ENCODE measurements around the gene RAMP1.
"Not testable (repeated sequence)": the region's sequence is repeated elsewhere in the genome, so short reads cannot be mapped to it uniquely, and the experiment has no call there.

The RAMP1 gene

DNA sequence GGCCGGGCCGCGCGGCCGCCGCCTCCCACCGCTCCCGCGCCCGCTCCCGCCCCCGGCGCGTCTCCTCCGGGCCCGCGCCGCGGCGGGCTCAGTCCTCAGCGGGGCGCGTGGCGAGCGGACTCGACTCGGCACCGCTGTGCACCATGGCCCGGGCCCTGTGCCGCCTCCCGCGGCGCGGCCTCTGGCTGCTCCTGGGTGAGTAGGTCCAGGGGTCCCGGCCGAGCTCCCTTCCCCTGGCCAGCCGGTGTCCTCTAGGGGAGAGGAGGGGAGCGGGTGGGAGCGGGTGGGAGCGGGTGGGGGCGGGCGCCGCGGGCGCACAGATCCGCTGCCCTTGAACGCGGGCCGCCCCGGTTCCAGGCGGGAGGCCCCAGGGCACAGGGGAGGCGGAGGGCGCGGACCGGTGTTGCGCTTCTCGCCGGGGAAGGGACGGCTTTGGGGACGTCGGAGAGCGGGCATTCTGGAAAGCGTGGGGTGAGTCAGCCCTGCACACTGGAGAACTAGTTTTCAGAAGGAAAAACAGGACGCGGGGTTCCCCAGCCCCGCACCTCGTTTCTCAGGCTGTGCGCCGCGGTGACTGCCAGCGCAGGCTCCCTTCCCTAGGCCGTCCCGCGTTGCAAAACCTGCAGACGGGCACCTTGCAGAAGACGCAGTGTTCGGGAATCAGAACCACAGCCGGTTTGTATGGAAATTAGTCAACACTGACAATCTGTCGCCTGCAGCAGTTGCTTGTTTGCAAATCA, at the start of gene RAMP1:
TSS of gene RAMP1 (plus strand) at position 91 of the 740 bp plus-strand sequence. CDS start at position 144, 53 bp downstream.
- in situ Hi-C loops (cut with HindIII; ENCODE audit: low sequenced_read_pairs): no loop called here

DNA sequence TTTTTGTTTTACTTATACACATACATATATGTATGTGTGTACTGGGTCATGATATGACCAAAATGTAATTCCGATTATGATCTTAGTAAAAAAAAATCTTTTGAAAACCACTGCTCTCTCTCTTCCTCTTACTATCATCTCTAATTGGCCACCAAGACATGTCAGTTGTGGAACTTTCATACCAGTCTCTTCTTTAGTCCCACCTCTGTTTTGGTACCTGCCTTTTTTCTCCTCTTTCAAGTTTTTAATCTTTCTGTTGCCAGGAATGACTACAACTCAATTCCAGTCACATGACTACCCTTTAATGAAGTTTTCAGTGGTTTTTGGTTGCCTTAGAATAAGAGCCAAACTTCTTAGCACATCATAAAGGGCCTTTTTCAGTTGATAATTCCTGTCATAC, 43.8 kb upstream of the RAMP1 start:
- in situ Hi-C loops (cut with HindIII; ENCODE audit: low sequenced_read_pairs): no loop called here

- in situ Hi-C loops (cut with HindIII; ENCODE audit: low sequenced_read_pairs): no loop called here
These were observed 42.9 kb upstream of the RAMP1 start for GRCh38 chr2:237816531-237816930.

DNA sequence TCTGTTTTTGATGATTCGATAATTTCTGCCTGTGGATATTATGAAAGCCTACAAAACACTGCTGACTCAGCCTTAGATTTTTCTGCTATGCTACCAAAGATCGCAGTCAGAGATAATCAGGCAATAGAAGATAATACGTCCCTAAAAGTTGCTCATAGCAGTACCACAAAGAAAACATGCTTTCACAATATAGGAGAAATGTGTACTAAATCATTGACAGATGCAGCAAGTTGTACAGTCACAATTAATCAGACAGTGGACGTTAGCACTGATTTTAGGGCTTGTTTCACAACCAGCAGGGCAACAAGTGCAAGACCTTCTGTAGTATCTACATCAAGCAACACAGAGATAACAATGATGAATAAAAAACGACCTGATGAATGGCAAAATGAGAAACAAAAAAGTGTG, 41.4 kb upstream of the RAMP1 start:
- in situ Hi-C loops (cut with HindIII; ENCODE audit: low sequenced_read_pairs): no loop called here

DNA sequence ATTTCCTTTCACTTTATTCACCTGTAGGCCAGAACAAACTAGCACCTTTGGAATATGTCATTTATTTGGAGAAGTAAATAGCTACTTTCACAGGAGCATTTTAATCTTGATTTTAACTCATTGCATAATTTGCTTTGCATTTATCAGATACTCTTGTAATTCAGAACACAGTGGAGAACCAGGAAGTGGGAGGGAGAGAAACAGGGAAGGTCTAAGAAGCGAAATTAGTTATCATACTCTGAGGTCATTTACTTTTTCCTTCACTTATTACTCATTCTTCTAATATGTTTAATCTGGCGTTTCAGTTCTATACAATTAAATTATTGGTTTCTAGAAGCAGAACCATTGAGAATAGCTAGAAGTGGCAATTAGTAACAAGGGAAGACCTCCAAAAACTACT, 40.2 kb upstream of the RAMP1 start:
- in situ Hi-C loops (cut with HindIII; ENCODE audit: low sequenced_read_pairs): no loop called here

GRCh38 chr2:237820421-237820820, 39.0 kb upstream of the RAMP1 start:
- in situ Hi-C loops (cut with HindIII; ENCODE audit: low sequenced_read_pairs): no loop called here

- in situ Hi-C loops (cut with HindIII; ENCODE audit: low sequenced_read_pairs): no loop called here
These were observed 35.9 kb upstream of the RAMP1 start for GRCh38 chr2:237823544-237823943.

DNA sequence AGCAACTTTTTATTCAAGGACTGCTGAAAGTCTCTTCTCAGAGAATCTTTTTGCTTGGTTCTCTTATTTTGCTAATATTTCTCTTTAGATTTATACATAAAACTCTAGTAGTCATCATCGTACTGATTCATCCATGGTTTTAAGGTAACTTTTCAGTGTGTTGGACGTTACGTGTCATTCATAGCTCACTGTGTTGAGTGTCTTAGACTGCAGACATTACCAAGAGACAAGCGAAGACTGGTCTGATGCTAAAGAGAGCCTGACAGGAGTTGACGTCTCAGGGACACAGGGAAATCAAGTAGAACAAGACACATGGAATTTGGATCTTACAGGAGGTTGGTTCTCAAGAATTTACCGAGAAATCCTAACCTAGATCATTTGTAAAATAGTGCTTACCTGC, 35.3 kb upstream of the RAMP1 start:
- in situ Hi-C loops (cut with HindIII; ENCODE audit: low sequenced_read_pairs): no loop called here

DNA sequence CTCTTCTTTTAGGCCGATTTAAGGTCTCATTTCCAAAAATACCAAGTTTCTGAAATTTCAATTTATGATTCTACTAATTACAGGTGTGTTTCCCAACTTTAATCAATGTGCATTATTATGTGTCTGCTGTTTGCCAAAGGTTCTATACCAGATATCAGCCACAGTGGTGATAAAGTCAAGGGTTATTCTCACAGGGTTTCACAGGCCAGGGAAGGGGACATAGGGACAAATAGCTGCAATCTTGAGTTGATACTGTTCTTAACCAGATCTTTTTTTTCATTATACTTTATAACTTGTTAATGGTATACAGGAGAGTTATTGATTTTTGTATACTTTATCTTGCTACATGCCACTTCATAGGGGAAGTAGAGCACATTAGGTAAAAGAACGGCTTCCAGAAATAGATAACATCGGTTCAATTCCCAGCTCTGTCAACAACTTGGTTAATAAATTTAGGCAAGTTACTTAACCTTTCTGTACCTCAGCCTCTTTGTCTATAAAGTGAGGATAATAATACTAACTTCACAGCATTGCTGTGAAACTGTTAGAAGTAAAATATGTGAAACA, 31.9 kb upstream of the RAMP1 start:
- in situ Hi-C loops (cut with HindIII; ENCODE audit: low sequenced_read_pairs): no loop called here

GRCh38 chr2:237830522-237830921, 28.9 kb upstream of the RAMP1 start:
- in situ Hi-C loops (cut with HindIII; ENCODE audit: low sequenced_read_pairs): no loop called here

DNA sequence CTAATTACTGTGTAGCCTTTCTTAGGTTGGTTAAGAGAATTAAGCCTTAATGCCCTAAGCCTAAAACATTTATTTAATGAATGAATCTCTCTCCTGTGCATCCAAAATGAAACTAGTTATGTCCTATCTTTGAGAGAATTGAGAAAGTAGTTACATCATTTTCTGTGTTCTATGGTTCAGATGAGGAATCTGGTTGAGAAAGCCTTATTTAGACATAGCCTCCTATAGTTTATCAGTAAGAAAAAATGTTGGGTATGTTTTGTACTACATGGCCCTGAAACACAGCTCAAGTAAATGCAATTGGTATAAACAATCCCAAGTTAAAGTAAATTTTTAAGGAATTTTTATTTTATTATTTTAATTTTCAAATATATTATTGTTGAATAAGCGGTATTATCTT, 25.9 kb upstream of the RAMP1 start:
- in situ Hi-C loops (cut with HindIII; ENCODE audit: low sequenced_read_pairs): no loop called here

DNA sequence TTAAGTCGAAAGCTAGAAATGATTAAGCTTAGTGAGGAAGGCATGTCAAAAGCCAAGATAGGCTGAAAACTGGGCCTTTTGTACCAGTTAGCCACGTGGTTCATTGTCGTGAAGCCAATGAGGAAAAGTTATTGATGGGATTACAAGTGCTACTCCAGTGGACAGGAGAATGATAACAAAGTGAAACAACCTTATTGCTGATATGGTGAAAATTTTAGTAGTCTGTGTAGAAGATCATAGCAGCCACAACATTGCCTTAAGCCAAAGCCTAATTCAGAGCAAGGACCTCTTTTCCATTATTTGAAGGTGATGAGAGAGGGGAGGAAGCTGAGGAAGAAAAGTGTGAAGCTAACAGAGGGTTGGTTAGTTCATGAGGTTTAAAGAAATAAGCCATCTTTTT, 24.1 kb upstream of the RAMP1 start:
- in situ Hi-C loops (cut with HindIII; ENCODE audit: low sequenced_read_pairs): loop anchor here (5.0 kb wide), 1 partner anchor 257 kb away; no protein-coding TSS in a partner anchor

DNA sequence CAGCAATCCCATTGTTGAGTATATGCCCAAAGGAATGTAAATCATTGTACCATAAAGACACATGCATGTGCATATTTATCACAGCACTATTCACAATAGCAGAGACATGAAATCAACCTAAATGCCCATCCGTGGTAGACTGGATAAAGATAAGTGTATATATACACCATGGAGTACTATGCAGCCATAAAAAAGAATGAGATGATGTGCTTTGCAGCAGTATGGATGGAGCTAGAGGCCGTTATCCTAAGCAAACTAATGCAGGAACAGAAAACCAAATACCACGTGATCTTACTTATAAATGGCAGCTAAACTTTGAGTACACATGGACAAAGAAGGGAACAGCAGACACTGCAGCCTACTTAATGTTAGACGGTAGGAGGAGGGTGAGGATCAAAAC, 18.4 kb upstream of the RAMP1 start:
- in situ Hi-C loops (cut with HindIII; ENCODE audit: low sequenced_read_pairs): no loop called here

- in situ Hi-C loops (cut with HindIII; ENCODE audit: low sequenced_read_pairs): not testable (repeated sequence)
These were observed 10.5 kb upstream of the RAMP1 start for GRCh38 chr2:237848940-237849339.

GRCh38 chr2:237854295-237854694, 5.1 kb upstream of the RAMP1 start:
- in situ Hi-C loops (cut with HindIII; ENCODE audit: low sequenced_read_pairs): no loop called here

DNA sequence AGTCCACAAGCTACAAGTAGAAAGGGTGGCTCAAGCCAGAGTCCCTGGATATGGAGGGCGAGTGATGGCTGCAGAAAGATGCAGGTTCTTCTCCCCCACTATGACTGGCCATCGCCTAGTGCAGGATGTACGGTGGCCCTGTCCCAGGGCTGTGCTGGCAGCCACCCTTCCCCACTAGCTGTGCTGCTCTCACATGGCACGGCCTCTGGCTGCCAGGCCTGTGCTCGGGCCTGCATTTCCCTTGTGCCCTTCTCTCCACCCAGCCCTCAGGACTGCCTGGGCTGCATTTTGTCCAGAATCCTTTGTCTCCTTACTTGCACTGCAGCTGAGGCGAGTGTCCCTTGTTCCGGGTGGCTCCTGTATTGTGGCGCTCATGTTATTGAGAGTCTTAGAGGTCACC, 1.6 kb upstream of the RAMP1 start:
- in situ Hi-C loops (cut with HindIII; ENCODE audit: low sequenced_read_pairs): no loop called here

DNA sequence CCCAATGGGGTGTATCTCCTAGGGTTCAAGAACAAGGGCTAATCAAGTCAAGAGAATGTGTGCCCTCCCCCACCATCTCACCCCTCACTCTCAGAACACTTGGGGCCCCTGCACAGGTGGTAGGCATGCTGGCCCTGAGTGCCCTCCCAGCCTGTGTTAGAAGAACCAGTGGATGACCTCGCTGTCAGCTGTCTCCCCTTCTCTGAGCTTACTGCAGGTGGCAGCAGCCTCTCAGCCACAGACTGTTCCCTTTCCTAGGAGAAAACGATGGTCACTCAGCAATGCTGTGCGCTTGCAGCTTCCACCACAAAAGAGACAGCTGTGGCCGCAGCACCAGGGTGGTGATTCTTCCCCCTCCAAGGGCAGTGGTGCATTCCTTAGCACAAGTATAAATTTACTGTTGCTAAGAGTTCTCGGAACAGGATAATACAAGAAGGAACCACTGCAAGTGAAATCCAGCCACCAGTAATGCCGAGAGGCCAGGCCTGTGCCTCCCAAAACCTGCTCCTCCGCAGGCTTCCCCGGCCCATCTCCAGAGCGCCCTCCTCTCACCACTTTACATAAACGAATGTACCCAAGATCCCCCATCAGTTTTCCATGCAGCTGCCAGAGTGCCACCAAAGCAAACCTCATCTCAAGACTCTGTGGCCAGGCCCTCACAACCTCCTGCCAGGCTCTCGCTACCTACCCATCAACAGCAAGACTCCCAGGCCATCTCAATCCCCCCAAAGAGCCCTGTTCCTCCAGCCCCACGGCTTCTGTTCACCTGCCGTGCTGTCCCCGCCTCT, 935 bp upstream of the RAMP1 start:
- in situ Hi-C loops (cut with HindIII; ENCODE audit: low sequenced_read_pairs): no loop called here

- in situ Hi-C loops (cut with HindIII; ENCODE audit: low sequenced_read_pairs): no loop called here
These were observed 365 bp upstream of the RAMP1 start for GRCh38 chr2:237859082-237859433.

DNA sequence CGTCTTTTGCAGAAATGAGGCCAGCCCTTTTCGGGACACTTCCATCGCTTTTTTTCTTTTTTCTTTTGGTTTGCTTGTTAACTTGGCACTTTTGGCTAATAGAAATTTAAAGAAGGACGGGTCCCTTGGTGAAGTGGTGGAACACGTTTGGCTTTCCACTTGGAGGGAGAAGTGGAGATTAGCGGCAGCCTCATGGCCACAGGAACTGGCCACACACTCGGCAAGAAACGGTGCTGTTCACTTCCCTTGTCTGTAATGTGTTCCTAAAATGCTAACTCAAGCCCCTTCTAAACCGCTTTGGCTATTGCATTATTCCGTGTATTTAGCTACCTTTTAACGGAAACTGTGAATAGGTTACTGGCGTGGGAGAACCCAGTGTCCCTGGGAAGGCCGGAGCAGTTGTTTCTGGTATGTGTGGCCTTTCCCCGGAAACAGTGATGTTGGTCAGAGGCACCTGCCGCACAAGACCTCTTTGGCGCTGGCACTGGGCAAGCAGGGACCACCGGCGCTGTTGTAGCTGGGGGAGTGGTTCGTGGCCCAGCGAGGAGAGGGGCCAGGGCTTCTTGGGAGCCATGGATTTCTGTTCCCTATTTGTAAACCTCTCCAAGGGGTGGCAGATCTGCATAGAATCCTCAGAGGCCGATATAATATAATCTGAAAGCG, 981 bp downstream of the RAMP1 start:
- in situ Hi-C loops (cut with HindIII; ENCODE audit: low sequenced_read_pairs): no loop called here

DNA sequence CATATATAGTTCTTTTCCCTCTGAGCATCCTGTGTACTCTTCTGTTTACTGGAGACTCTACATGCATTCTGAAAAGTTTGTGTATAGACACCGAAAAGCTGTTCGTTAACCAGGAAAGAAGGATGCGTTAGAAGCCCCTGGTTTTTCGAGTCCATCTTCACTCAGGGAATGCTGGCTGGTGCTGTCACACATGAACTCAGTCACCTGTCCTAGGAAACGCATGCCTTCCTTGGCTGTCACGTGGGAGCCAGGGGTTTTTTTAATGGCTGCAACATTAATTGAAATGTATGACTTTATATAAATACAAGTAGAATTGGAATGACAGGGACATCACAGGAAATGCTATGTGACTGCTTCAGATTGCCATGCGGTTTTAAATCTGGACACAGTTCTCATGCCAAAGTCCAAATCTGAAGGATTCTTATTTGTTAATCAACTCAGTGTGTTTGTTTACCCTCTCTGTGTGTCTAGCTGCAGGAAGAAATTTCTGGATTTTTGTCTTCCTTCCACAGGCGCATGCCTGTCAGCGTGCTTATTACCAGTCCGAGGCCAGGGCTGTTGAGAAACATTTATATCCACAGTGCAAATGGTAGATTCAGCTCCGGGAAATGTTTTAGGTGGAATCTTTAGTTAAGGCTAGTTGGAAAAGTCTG, 2.6 kb downstream of the RAMP1 start:
- in situ Hi-C loops (cut with HindIII; ENCODE audit: low sequenced_read_pairs): no loop called here

DNA sequence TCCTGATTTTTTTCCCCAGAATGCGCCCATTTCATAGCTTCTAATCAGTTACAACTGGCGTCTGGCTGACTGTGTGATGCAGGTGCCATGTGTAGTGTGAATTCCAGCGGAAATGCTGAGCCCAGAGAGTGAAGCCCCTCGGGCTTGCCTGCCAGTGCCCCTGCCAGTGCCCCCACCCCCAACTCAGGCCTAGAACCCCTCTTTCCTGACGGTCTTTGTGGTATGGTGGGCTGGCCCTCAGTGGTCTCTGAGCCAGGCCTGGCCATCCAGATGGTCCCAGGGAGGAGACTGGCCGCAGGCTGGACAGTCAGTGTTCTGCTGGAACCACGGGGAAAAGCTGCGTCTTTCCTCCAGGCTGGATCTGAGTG, 3.1 kb downstream of the RAMP1 start:
- in situ Hi-C loops (cut with HindIII; ENCODE audit: low sequenced_read_pairs): no loop called here
